GDM1 (cell line): ENCODE measurements around the gene MYADM.

Experiments
- DNase-seq: peaks from one replicate; lab custom pipeline; 2025; lab: John Stamatoyannopoulos, UW

The MYADM gene

GRCh38 chr19:53915000-53915399, 47.3 kb downstream of the MYADM start:
- DNase-seq, result no peak

GRCh38 chr19:53916004-53916403, 48.3 kb downstream of the MYADM start:
- DNase-seq, result no peak

GRCh38 chr19:53917356-53917755, 49.7 kb downstream of the MYADM start:
- no peak for DNase-seq
